GM21447 (cell line): ENCODE data around the gene MATR3.
"Not testable (repeated sequence)": the region's sequence is repeated elsewhere in the genome, so short reads cannot be mapped to it uniquely, and the experiment has no call there.

ENCODE experiments used
- ATAC-seq: cut with Tn5 transposase; IDR thresholded peaks from one replicate; pipeline ENCODE4 v1.9.1; 2021; ENCODE audit not compliant: unreplicated experiment

The MATR3 gene

GRCh38 chr5:139293507-139294373 is at the start of gene MATR3:
TSS of gene MATR3 (plus strand) at chr5:139293740. CDS start at chr5:139307416, 13,676 bp downstream.
- ATAC-seq, result peak; percentile 67

GRCh38 chr5:139245637-139246339 is 47.8 kb upstream of the MATR3 start:
- no peak for ATAC-seq

- no peak for ATAC-seq
These were observed 47.1 kb upstream of the MATR3 start for GRCh38 chr5:139246394-139246793.

- no peak for ATAC-seq
These were observed 44.6 kb upstream of the MATR3 start for GRCh38 chr5:139248826-139249453.

- no peak for ATAC-seq
These were observed 42.3 kb upstream of the MATR3 start for GRCh38 chr5:139251281-139251687.

- ATAC-seq, result no peak
These were observed 41.7 kb upstream of the MATR3 start for GRCh38 chr5:139251695-139252288.

GRCh38 chr5:139253115-139253514 is 40.4 kb upstream of the MATR3 start:
- ATAC-seq, result no peak

- ATAC-seq, result no peak
These were observed 36.7 kb upstream of the MATR3 start for GRCh38 chr5:139256820-139257219.

- no peak for ATAC-seq
These were observed 31.3 kb upstream of the MATR3 start for GRCh38 chr5:139262059-139262741.

- ATAC-seq, result peak; percentile 70
These were observed 30.6 kb upstream of the MATR3 start for GRCh38 chr5:139262742-139263445.

- no peak for ATAC-seq
These were observed 30.0 kb upstream of the MATR3 start for GRCh38 chr5:139263536-139263935.

GRCh38 chr5:139263946-139264345 is 29.6 kb upstream of the MATR3 start:
- ATAC-seq, result no peak

GRCh38 chr5:139265001-139265400 is 28.5 kb upstream of the MATR3 start:
- no peak for ATAC-seq

GRCh38 chr5:139266236-139266635 is 27.3 kb upstream of the MATR3 start:
- no peak for ATAC-seq

- ATAC-seq, result no peak
These were observed 26.1 kb upstream of the MATR3 start for GRCh38 chr5:139267481-139267880.

GRCh38 chr5:139268364-139269202 is 25.0 kb upstream of the MATR3 start:
- ATAC-seq, result no peak

- ATAC-seq, result not testable (repeated sequence)
These were observed 22.8 kb upstream of the MATR3 start for GRCh38 chr5:139270718-139271117.

GRCh38 chr5:139271201-139272027 is 22.1 kb upstream of the MATR3 start:
- no peak for ATAC-seq
